ENCODE data around the gene TSC2. TPM values are rescaled to one million over a fixed set of nuclear protein-coding genes. Genes with fewer than 3 reads are reported as not detected.

Gene TSC2
- total RNA-seq, 1 donor from 2014 or later = 215 TPM

DNA sequence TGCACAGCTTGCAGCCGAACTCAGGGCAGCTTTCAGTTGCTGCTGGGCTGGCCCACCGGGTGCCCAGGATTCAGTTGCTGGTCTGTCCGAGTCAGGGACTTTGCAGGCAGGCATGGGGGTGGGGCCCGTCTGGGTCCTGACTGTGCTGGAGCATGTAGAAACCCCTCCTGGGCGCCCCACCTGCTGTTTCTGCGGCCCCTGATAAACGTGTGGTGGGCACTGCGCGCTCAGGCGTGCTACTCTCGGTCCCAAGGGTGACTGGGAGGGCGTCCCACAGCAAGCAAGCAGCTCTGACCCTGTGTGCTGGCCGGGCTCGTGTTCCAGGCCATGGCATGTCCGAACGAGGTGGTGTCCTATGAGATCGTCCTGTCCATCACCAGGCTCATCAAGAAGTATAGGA lies 12.6 kb downstream of the TSC2 start:
- Mint-ChIP-seq H3K27me3 (ENCODE audit: unreplicated experiment) (peaks cover 7% of the 10 kb centered on the region), H3K27ac (ENCODE audit: unreplicated experiment) (no peak overlapping the region), H3K9me3 (ENCODE audit: unreplicated experiment) (peaks cover 13% of the 10 kb centered on the region), H3K36me3 (ENCODE audit: unreplicated experiment) (no peaks in the 10 kb centered on the region), H3K4me3 (ENCODE audit: unreplicated experiment) (peak overlapping the region; percentile 38), H3K4me1 (ENCODE audit: low read depth, unreplicated experiment) (peaks cover 3% of the 10 kb centered on the region)
- TF ChIP-seq, protein P1, sequence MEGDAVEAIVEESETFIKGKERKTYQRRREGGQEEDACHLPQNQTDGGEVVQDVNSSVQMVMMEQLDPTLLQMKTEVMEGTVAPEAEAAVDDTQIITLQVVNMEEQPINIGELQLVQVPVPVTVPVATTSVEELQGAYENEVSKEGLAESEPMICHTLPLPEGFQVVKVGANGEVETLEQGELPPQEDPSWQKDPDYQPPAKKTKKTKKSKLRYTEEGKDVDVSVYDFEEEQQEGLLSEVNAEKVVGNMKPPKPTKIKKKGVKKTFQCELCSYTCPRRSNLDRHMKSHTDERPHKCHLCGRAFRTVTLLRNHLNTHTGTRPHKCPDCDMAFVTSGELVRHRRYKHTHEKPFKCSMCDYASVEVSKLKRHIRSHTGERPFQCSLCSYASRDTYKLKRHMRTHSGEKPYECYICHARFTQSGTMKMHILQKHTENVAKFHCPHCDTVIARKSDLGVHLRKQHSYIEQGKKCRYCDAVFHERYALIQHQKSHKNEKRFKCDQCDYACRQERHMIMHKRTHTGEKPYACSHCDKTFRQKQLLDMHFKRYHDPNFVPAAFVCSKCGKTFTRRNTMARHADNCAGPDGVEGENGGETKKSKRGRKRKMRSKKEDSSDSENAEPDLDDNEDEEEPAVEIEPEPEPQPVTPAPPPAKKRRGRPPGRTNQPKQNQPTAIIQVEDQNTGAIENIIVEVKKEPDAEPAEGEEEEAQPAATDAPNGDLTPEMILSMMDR (IDR thresholded peaks at IDR 0.05; ENCODE audit: partially characterized antibody, unreplicated experiment) = no peak
- DNase-seq = no peak

DNA sequence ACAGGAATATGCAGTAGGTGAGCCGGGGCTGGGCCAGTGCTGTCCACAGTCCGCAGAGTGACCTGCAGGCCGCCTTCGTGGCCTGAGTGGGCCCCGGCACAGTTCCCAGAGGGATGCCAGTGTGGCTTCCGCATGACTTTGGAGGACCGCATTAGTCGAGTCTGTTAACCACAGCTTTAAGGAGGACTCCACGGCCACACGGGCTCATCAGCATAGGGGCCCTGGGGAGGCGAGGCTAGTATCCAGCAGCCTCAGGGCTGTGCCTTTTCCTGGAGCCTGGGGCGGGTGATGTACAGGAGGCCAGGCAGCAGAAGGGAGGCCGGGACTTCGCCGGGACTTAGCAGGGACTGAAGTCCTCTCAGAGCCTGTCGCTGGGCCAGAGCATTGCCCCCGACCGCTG lies 13.2 kb downstream of the TSC2 start:
- Mint-ChIP-seq H3K36me3 (ENCODE audit: unreplicated experiment) (peaks cover 2% of the 10 kb centered on the region), H3K4me1 (ENCODE audit: low read depth, unreplicated experiment) (peaks cover 3% of the 10 kb centered on the region), H3K4me3 (ENCODE audit: unreplicated experiment) (no peak overlapping the region), H3K9me3 (ENCODE audit: unreplicated experiment) (peaks cover 13% of the 10 kb centered on the region), H3K27me3 (ENCODE audit: unreplicated experiment) (peaks cover 7% of the 10 kb centered on the region), H3K27ac (ENCODE audit: unreplicated experiment) (no peak overlapping the region)
- no peak for DNase-seq
- TF ChIP-seq, protein P1 (IDR thresholded peaks at IDR 0.05; ENCODE audit: partially characterized antibody, unreplicated experiment) = no peak

DNA sequence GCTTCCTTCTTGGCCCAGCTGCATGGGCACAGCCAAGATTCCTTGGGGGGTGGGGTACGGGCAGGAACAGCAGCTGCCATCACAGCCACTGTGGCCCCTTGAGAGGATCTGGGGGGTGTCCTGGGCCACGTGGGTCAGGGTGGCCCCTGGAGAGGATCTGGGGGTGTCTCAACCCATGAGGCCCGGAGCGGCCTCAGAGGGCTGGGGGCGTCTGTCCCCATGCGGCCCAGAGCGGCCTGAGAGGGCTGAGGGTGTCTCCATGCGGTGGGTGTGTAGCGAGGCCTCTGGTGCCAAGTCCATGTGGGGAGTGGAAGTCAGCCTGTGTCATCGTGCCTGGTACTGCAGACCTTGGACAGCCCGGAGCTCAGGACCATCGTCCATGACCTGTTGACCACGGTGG lies 13.7 kb downstream of the TSC2 start:
- DNase-seq = no peak
- Mint-ChIP-seq H3K4me1 (ENCODE audit: low read depth, unreplicated experiment) (peaks cover 3% of the 10 kb centered on the region), H3K36me3 (ENCODE audit: unreplicated experiment) (peaks cover 4% of the 10 kb centered on the region), H3K27ac (ENCODE audit: unreplicated experiment) (no peak overlapping the region), H3K9me3 (ENCODE audit: unreplicated experiment) (peaks cover 13% of the 10 kb centered on the region), H3K4me3 (ENCODE audit: unreplicated experiment) (peak overlapping the region; percentile 64), H3K27me3 (ENCODE audit: unreplicated experiment) (peaks cover 7% of the 10 kb centered on the region)
- TF ChIP-seq, protein P1 (IDR thresholded peaks at IDR 0.05; ENCODE audit: partially characterized antibody, unreplicated experiment) = no peak

DNA sequence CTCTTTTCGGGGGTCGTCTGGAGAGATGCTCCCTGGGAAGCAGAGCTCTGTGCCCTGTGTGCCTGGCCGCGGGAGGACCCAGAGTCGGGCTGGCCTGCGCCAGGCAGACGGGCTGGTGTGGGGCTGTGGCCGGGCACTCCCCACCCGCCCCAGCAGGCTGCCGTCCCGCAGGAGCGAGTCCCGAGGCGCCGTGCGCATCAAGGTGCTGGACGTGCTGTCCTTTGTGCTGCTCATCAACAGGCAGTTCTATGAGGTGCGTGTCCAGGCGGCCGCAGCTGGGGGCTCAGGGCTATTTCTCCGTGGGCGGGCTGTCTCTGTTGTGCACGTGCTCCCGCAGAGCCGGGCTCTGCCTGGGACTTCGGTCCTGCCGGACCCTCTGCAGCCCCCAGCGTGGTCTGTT lies 15.0 kb downstream of the TSC2 start:
- no peak for DNase-seq
- peaks cover 7% of the 10 kb centered on the region for H3K27me3 Mint-ChIP-seq (ENCODE audit: unreplicated experiment)
- H3K4me3 Mint-ChIP-seq (ENCODE audit: unreplicated experiment) = no peak overlapping the region
- H3K9me3 Mint-ChIP-seq (ENCODE audit: unreplicated experiment) = peaks cover 11% of the 10 kb centered on the region
- no peak overlapping the region for H3K27ac Mint-ChIP-seq (ENCODE audit: unreplicated experiment)
- peaks cover 4% of the 10 kb centered on the region for H3K36me3 Mint-ChIP-seq (ENCODE audit: unreplicated experiment)
- peaks cover 3% of the 10 kb centered on the region for H3K4me1 Mint-ChIP-seq (ENCODE audit: low read depth, unreplicated experiment)
- TF ChIP-seq, protein P1 (IDR thresholded peaks at IDR 0.05; ENCODE audit: partially characterized antibody, unreplicated experiment) = no peak

DNA sequence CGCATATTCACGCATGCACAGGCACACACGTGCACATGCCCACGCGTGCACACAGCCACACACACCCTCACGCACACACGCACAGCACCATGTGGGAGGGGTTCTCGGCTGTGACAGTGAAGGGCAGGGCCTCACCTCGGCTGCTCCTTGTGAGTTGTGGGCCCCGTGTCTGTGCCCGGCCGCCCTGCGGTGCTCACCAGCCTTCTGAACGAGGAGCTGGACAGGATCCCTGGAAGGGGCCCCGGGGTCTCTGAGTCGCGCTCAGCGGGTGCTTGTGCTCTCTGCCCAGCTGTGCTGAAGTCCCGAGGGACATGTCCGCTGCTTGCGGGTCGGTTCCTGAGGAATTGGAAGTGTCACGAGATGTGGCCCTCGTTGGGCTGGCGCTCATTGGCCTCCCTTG lies 16.1 kb downstream of the TSC2 start:
- no peak overlapping the region for H3K27ac Mint-ChIP-seq (ENCODE audit: unreplicated experiment)
- peaks cover 6% of the 10 kb centered on the region for H3K9me3 Mint-ChIP-seq (ENCODE audit: unreplicated experiment)
- peaks cover 3% of the 10 kb centered on the region for H3K27me3 Mint-ChIP-seq (ENCODE audit: unreplicated experiment)
- no peak for DNase-seq
- H3K4me3 Mint-ChIP-seq (ENCODE audit: unreplicated experiment) = peak overlapping the region; percentile 72
- TF ChIP-seq, protein P1 (IDR thresholded peaks at IDR 0.05; ENCODE audit: partially characterized antibody, unreplicated experiment) = no peak
- H3K4me1 Mint-ChIP-seq (ENCODE audit: low read depth, unreplicated experiment) = no peaks in the 10 kb centered on the region
- H3K36me3 Mint-ChIP-seq (ENCODE audit: unreplicated experiment) = peaks cover 4% of the 10 kb centered on the region

Data from glutamatergic neuron (in vitro differentiated cells).